GF-D8 (cell line): ENCODE measurements around the gene TMEM170A.
"Not testable (repeated sequence)": the region's sequence is repeated elsewhere in the genome, so short reads cannot be mapped to it uniquely, and the experiment has no call there.

Experiments used
- DNase-seq: peaks from one replicate; lab custom pipeline; 2025; lab: John Stamatoyannopoulos, UW

TMEM170A gene

DNA sequence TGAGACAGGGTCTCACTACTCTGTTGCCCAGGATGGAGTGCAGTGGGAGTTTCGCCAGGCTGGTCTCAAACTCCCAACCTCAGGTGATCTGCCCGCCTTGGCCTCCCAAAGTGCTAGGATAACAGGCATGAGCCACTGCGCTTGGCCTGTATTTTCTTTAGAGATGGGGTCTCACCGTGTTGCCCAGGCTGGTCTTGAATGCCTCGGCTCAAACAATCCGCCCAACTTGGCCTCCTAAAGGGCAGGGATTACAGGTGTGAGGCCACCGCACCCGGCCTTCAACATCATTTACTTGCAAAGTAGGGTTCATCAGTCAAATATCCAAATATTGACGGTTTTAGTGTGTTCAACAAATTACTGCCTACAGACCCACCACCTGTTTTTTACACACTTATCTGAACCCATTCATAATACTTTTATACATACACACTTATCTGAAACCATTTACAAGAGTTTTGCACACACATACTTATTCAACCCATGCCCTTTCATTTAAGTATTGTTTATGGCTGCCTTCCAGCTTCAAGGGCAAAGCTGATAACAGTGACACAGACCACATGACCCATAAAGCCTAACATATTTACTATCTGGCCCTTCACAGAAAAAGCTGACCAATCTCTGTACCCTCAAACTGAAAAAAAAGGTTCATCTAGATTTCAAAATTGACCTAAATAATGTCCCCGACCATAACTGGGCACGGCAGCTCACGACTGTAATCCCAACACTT, 11.9 kb downstream of the TMEM170A start:
- DNase-seq, result no peak

DNA sequence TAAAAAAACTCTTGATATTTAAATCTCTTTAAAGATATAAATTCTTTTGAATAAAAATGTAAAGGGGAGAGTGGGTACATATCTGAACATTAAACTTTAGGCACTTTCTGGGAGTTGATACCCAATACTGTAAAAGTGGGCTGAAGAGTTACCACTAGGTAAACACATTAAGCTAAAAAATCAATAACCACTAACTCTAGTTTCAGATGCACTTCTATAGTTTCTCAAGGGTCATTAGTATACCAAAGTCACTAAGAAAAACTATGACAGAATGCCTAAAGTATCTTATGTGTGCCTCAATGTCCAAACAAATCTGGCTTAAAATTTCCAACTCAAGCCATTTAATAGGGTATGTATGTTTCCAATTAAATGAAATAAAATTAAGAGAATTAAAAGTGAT, 18.1 kb downstream of the TMEM170A start:
- no peak for DNase-seq

DNA sequence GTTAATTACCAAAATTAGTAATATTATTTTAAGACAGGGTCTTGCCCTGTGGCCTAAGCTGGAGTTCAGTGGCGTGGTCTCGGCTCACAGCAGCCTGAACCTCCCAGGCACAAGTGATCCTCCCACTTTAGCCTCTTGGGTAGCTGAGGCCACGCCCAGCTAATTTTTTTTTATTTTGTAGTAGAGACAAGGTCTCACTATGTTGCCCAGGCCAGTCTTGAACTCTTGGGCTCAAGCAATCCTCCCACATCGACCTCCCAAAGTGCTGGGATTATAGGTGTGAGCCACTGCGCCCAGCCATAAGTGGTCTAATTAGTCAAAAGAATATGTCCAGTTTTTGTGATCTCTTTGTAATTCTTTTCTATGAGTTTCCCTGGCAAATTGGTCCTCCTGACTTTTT, 19.2 kb downstream of the TMEM170A start:
- DNase-seq, result no peak

DNA sequence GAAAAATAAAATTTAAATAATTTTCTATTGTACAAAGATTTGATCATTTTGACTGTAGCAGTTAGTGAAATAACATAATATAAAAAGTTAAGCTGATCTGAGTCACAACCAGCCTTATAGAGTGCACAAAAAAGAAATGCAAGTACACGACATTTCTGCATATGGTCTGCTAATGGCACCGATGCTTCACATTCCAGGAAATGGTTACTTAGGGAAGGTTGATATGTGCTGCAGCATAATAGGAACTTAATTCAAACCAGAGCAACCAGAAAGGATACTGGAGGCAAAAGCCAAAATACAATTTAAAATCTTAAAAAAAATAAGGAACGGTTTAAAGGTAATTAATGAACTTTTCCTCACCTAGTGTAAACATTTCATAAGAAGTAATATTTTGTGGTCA, 21.2 kb downstream of the TMEM170A start:
- DNase-seq, result no peak

DNA sequence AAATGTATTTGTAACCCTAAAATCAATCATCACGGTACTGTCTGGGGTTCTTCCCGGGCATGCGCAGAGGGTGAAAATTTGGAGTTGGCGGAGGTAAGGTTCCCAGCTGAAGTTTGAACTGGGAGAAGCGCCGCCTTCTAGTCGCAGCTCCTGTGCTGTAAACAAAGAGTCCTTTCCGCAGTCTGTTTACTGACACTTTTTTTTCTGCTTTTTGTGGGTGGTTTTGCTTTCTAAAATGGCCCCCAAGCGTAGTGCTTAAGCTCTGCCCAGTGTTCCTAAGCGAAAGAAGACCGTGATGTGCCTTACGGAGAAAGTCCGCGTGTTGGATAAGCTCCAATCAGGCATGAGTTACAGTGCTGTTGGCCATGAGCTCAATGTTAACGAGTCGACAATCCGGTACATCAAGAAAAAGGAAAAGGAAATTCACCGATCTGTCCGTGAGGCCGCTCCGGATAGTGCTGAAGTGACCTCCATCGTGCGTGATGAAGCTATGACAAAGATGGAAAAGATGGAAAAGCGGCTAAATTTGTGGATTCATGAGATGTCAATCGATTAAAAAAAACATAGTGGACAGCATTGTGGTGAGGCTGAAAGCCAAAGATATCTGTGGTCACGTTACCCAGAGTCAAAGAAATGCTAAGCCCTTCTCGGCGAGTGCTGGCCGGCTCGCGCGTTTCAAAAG, 30.6 kb downstream of the TMEM170A start:
- peak; percentile 70 for DNase-seq

DNA sequence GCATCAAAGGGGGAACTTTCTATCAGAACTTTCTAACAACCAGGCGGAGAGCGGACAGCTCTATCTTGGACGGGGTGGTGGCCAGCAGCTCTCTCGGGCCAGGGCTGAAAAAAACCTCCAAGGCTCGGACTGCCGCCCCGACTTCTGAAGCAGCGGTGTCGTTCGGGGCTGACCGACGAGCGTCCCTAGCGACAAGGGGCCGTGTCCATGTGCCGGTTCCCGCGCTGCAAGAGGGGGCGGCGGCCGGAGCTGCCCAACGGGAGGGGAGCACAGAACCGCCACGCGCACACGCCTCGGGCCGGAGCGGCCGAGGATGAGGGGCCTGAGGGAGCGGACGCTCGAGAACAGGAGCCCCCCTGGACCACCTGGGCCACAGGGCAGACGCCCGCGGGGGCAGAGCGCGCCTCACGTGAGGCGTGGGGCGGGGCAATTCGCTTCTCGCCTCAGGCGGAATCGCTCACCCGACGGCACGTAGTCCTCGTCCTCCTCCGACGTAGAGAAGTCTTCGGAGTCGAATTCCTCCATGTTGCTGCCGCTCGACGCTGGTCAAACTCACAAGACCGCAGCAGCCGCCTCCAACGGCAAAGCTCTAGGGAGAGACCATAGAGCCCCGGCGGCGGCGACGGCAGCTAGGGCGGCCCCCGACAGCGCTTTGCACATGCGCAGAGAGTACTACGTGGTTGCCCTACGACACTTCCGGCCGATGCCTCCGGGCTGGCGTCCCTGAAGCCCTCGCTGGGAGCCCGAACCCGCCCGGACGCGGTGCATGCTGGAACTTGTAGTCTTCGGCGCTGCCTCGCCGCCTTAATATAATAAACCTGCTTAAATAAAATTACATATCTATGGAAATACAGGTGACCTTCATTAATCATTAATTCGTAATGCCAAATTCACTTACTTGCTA, 31.4 kb downstream of the TMEM170A start, which contains the start of gene CFDP1:
CFDP1 (minus strand) TSS at position 676 of the 904 bp plus-strand sequence; CDS start at position 525, 151 bp downstream.
- DNase-seq, result peak; percentile 80

DNA sequence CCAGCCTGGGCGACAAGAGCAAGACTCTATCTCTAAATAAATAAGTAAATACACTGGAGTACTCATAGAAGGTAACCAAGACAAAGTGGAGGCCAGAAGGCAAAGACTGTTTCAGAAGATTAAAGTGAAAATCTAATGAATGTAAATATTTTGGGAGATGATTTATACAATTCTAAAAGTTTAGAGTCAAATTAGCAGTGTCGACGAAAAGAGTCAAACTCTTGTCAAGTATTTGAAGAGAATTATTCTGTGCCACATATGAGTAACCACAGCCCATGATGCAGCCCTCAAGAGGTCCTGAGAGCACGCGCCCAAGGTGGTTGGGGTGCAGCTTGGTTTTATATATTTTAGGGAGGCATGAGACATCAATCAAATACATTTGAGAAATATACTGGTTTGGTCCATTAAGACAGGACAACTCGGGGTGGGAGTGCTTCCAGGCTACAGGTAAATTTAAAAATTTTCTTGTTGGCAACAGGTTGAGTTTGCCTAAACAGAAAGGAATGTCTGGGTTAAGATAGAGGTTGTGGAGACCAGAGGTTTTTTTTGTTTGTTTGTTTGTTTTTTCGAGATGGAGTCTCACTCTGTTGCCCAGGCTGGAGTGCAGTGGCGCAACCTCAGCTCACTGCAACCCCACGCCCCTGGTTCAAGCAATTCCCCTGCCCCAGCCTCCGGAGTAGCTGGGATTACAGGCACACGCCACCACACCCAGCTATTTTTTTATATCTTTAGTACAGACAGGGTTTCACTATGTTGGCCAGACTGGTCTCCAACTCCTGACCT, 34.7 kb downstream of the TMEM170A start:
- DNase-seq, result no peak

DNA sequence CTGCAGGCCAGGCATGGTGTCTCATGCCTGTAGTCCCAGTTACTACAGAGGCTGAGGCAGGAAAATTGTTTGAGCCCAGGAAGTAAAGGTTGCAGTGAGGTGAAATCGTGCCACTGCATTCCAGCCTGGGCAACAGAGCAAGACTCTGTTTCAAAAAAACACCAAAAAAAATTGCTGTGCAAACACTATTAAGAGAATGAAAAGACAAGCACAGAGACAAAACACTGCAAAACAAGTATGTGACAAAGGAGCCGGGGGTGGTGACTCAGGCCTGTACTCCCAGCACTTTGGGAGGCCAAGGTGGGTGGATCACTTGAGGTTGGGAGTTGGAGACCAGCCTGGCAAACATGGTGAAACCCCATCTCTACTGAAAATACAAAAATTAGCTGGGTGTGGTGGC, 38.0 kb downstream of the TMEM170A start:
- not testable (repeated sequence) for DNase-seq

DNA sequence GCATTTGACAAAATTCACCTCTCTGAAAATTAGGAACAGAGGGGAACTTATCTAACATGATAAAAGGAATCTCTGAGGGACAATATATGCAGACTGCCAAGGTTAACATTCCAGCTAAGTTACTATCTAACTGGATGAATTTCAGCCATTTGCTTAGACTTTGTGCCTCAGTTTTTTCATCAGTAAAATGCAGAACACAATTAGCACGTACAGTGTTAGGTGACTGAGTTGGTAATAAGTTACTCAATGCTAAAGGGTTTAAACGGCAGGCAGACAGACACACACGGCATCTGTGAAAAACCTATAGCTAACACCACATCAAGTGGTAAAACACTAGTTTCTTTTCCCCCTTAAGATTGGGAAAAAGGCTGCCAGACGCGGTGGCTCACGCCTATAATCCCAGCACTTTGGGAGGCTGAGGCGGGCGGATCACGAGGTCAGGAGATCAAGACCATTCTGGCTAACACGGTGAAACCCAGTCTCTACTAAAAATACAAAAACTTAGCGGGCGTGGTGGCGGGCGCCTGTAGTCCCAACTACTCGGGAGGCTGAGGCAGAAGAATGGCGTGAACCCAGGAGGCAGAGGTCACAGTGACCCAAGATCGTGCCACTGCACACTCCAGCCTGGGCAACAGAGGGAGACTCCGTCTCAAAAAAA, 40.3 kb downstream of the TMEM170A start:
- DNase-seq, result not testable (repeated sequence)

DNA sequence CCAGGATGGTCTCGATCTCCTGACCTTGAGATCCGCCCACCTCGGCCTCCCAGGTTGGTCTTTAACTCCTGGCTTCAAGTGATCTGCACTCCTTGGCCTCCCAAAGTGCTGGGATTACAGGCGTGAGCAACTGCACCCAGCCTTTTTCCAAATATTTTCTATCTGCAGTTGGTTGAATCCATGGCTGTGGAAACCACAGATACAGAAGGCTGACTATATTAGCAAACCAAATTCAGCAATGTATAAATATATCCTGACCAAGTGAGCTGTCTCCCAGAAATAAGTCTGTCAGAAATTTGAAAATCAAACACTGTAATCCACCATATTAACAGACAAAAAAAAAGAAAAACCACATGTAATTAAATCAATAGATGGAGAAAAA, 40.8 kb downstream of the TMEM170A start:
- no peak for DNase-seq

DNA sequence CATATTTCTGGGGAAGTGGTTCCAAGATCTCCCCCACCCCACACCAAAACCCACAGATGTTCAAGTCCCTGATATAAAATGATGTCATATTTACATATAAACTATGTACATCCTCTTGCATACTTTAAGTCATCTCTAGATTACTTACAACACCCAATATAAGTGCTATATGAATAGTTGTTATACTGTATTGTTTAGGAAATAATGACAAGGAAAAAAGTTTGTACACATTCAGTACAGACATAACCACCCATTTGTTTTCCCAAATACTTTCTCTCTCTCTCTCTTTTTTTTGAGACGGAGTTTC, 42.7 kb downstream of the TMEM170A start:
- DNase-seq, result no peak

DNA sequence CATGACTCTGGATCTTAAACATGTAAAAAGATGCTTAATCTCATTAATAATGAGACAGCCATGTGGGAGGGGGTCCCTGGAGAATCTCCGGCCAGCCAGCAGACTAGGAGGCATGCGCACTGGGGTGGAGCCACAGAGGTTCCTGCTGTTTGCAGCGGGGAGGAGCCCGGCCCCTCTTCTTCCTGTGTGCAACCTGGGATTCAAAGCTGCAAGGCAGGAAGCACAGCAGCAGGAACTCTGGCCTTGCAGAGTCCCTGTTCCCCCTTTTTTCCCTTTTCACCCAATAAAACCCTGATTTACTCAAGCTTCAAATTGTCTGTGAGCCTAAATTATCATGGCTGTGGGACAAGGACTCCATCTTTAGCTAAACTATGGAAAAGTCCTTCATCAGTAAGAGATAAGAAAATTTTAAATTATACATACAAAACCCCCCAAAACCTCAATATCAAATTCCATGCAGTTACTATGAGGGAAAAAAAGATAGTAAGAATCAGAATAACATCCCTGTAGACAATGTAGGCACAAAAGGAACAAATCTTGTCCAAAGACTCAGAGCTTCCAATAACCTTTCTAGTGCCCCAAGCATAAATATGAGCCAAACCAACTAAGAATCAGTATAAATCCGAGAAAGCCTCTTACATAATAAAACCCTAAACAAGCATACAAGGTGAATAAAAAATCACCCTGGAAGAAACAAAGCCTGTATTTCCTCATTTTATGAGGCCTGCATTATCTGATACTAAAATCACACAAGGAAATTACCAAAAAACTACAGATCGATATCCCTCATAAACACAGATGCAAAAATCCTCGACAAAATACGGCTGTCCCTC, 43.3 kb downstream of the TMEM170A start:
- DNase-seq, result peak; percentile 69

DNA sequence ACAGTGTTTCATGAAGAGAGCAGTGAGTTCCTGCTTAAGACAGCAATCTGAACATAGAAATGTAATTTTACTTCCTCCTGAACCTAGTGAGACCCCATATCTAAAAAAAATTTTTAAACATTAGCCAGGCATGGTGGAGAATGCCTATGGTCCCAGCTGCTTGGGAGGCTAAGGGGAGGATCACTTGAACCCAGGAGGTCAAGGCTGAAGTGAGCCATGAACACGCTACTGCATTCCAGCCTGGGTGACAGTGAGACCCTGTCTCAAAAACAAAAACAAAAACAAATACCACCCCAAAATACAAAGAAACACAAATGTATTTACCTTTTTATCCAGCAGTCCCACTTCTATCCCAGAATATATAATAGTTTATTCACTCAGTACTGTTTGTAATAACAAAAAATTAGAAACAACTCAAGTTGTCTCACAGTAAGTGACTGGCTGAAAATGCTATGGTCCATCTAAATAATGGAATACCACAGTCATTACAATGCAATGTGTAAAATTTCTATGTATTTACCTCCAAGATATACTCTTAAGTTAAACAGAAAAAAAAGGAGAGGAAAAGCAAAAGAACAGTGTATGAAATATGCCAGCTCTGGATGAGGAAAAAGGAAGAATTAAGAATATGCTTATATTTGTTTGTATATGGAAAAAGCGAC, 47.5 kb downstream of the TMEM170A start:
- no peak for DNase-seq

DNA sequence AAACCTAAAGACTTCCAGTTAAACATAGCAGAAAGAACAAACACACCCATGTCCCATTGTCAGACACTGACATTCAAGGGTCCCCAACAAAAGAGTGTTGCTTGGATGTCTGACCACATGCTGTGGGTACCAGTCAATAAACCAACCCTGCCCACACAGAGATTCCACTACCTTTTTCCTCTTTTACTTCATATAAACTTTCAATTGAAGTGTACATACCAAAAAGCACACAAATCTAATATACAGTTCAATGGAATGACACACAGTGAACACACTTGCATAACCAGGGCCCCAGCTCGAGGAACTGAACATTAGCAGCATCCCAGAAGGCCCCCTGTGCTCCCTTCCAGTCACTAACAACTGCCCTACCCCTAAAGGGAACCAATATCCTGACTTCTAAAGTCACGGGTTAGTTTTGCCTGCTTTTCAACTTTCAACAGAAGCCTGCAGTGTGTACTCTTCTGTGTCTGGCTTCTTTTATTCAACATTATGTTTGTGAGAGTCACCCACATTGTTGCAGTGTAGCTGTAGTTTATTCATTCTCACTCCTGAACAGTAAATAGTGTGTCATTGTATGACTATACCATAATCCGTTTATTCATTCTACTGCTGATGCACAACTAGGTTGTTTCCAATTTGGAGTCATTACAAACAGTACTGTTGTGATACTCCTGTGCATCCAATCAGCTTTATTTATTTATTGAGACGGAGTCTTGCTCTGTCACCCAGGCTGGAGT, 49.2 kb downstream of the TMEM170A start:
- DNase-seq, result no peak

DNA sequence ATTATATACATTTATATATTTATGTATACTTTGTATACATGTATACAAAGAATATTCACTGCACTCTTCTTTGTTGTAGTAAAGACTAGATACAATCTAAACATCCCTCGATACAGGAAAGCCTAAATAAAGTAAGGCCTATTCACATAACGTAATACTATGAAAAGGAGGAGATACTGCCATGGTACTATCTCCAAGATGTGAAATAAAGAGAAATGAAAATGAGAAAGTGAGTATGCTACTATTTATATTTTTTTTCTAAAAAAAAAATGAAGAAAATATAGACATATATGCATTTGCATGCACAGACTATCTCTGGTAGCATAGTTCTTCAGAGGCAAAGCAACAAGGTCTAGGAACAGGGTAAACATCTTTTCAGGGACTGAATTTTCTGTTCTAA, 50.5 kb downstream of the TMEM170A start:
- no peak for DNase-seq

DNA sequence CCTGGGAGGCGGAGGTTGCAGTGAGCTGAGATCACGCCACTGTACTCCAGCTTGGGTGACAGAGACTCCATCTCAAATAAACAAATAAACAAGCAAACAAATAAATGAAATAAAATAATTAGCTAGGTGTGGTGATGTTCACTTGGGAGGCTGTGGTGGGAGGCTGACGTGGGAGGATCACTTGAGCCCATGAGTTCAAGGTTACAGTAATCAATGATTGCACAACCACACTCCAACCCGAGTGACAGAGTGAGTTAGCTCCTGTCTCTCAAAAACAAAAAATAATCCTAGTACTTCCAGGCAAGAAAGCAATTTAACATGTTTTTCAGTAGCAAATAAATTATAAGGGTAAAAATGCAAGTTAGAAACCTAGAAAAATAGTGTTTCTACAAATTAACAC, 57.5 kb downstream of the TMEM170A start:
- DNase-seq, result no peak

DNA sequence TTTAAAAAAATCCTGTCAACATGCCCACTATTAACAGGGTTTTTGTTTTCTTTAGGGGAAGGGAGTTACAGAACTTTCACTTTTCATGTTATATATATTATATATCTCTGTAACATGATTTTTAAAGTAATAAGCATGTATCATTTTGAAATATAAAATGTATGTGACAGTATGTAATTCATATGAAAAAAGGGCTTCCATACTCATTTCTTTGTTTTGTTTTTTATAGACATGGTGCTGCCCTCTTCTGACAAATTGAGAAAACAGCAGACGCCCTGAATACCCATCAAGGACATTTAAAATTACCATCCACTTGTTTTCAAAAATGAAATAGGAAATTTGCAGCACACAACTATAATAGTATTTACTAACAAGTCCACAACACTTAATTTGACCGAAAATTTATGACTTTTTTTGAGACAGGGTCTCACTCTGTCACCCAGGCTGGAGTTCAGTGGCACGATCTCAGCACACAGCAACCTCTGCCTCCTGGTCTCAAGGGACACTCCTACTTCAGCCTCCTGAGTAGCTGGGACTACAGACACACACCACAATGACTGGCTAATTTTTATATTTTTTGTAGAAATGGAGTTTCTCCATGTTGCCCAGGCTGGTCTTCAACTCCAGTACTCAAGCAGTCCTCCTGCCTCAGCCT, 61.5 kb downstream of the TMEM170A start:
- DNase-seq, result no peak

DNA sequence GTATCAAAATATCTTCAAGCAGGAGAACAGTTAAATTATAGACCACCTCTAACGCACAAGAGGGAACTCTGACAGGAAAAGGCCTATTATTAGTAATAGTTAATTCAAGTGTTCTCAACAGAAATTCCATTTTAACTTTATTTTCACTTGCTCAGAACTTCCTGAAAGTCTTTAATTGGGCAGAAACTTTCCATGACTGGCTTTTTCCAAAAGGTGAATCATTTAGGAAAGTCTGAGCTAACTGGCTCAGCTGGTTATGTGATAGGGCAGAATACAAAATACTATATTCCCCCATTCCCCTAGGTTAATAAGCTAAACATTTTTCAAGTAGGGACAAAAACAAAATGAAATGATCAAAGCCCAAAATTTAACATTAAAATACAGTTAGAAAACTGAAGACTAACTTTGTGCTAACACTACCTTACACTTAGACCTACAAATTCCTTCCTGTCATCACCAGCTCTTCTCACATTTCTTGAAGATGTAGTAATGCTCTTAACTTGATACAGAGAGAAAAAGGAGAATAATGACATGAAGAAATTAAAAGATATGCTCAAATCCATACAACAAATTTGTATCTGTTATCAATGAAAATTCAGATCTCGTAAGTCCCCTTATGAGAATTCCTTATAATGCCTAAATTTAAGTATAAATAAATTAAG, 62.2 kb downstream of the TMEM170A start:
- DNase-seq, result no peak
